ENCODE results near the gene RBBP8. TPM values are rescaled to one million over a fixed set of nuclear protein-coding genes. Genes with fewer than 3 reads are reported as not detected.
"Not testable (repeated sequence)": the region's sequence is repeated elsewhere in the genome, so short reads cannot be mapped to it uniquely, and the experiment has no call there.

The RBBP8 gene
- total and polyA plus RNA-seq, 2 donors (not counting 3 experiments of a cell fraction or from before 2014, with no cell fraction given), result 3.0 to 13.5 TPM

GRCh38 chr18:22883827-22884226 lies 49.3 kb upstream of the RBBP8 start:
- Histone ChIP-seq H3K9me1 (replicated peaks; ENCODE audit: control insufficient read depth, extremely low read depth, insufficient read depth, low read length) (no peaks in the 10 kb centered on the region), H4K20me1 (replicated peaks; ENCODE audit: control insufficient read depth, extremely low read depth, insufficient read depth, low read length) (no peaks in the 10 kb centered on the region), H3K4me3 (replicated peaks in 1 of 3; ENCODE audit: insufficient read depth in 1 of 3, low read depth in 1 of 3, low read length in 3 of 3) (no peak overlapping the region), H3K27ac (ENCODE audit: insufficient read depth, low read depth, low read length) (no peak overlapping the region), H3K4me2 (ENCODE audit: insufficient read depth, low read length) (no peak overlapping the region), H3K27me3 (ENCODE audit: control insufficient read depth in 2 of 2, insufficient read depth in 2 of 2, low read length in 2 of 2) (peaks cover 13 to 25% of the 10 kb centered on the region in 2 experiments), H3K9me3 (replicated peaks; ENCODE audit: control insufficient read depth, insufficient read depth, low read length) (no peaks in the 10 kb centered on the region), H3K9ac (replicated peaks; ENCODE audit: extremely low read depth, insufficient read depth, low read length) (no peak overlapping the region), H3K79me2 (ENCODE audit: control insufficient read depth, insufficient read depth, low read length) (no peaks in the 10 kb centered on the region), H3K4me1 (ENCODE audit: control insufficient read depth, extremely low read depth, insufficient read depth, low read length) (no peaks in the 10 kb centered on the region), H2AFZ (ENCODE audit: low read depth, low read length) (no peak overlapping the region), H3K36me3 (ENCODE audit: control insufficient read depth in 2 of 2, extremely low read depth in 1 of 2, insufficient read depth in 2 of 2, low read length in 2 of 2) (no peaks in the 10 kb centered on the region)
- FAIRE-seq, result no peak
- TF ChIP-seq POLR2A (IDR thresholded peaks at IDR 0.05; ENCODE audit: low read depth, low read length) (no peak), MYC (IDR thresholded peaks at IDR 0.05; ENCODE audit: low read depth, low read length) (no peak), EZH2 (IDR thresholded peaks at IDR 0.05; ENCODE audit: borderline replicate concordance, low read depth, low read length, severe bottlenecking) (no peak), MAX (IDR thresholded peaks at IDR 0.05; ENCODE audit: insufficient read depth, insufficient read length) (no peak), JUN (IDR thresholded peaks at IDR 0.05; ENCODE audit: borderline replicate concordance, insufficient read depth, insufficient read length, low read depth) (no peak), CTCF (IDR thresholded peaks at IDR 0.05; ENCODE audit: extremely low read depth in 1 of 2, insufficient read depth in 1 of 2, low read depth in 1 of 2, low read length in 2 of 2) (no peak), POLR2AphosphoS5 (IDR thresholded peaks at IDR 0.05; ENCODE audit: insufficient read depth, low read depth, low read length) (no peak), GATA2 (IDR thresholded peaks at IDR 0.05; ENCODE audit: insufficient read depth, insufficient read length, low read depth, low read length) (no peak), FOS (IDR thresholded peaks at IDR 0.05; ENCODE audit: borderline replicate concordance, insufficient read depth, low read length) (no peak)
- dilution Hi-C loops (cut with MboI; ENCODE audit: extremely low pct_ligation_motif_present, low sequenced_read_pairs), result no loop called here
- intact Hi-C loops (cut with micrococcal nuclease), result no loop called here
- ChIA-PET CTCF (no interaction called here), POLR2A (interaction anchor here (0.6 kb wide), 1 partner anchor 867 kb away, joined by 4 read pairs; no protein-coding TSS in a partner anchor)
- no peak for DNase-seq (ENCODE audit: low read depth, low spot score)
- no TSS peak for BruUV-seq (replicated peaks)

GRCh38 chr18:22885694-22886093 lies 47.4 kb upstream of the RBBP8 start:
- H4K20me1 ChIP-seq (replicated peaks; ENCODE audit: control insufficient read depth, extremely low read depth, insufficient read depth, low read length); H3K27ac ChIP-seq (ENCODE audit: insufficient read depth, low read depth, low read length); H2AFZ ChIP-seq (ENCODE audit: low read depth, low read length); FAIRE-seq; H3K4me1 ChIP-seq (ENCODE audit: control insufficient read depth, extremely low read depth, insufficient read depth, low read length); H3K4me3 ChIP-seq (replicated peaks in 1 of 3; ENCODE audit: insufficient read depth in 1 of 3, low read depth in 1 of 3, low read length in 3 of 3); H3K9ac ChIP-seq (replicated peaks; ENCODE audit: extremely low read depth, insufficient read depth, low read length); DNase-seq (ENCODE audit: low read depth, low spot score); CTCF ChIA-PET; H3K79me2 ChIP-seq (ENCODE audit: control insufficient read depth, insufficient read depth, low read length); intact Hi-C loops (cut with micrococcal nuclease); BruUV-seq (replicated peaks); H3K9me3 ChIP-seq (replicated peaks; ENCODE audit: control insufficient read depth, insufficient read depth, low read length); dilution Hi-C loops (cut with MboI; ENCODE audit: extremely low pct_ligation_motif_present, low sequenced_read_pairs); H3K4me2 ChIP-seq (ENCODE audit: insufficient read depth, low read length); H3K36me3 ChIP-seq (ENCODE audit: control insufficient read depth in 2 of 2, extremely low read depth in 1 of 2, insufficient read depth in 2 of 2, low read length in 2 of 2); POLR2A ChIA-PET; H3K9me1 ChIP-seq (replicated peaks; ENCODE audit: control insufficient read depth, extremely low read depth, insufficient read depth, low read length): not testable (repeated sequence)
- H3K27me3 ChIP-seq (ENCODE audit: control insufficient read depth in 2 of 2, insufficient read depth in 2 of 2, low read length in 2 of 2), result peaks cover 10 to 13% of the 10 kb centered on the region in 2 experiments
